Measurements from ENCODE around the gene TEPSIN.

TEPSIN gene

DNA sequence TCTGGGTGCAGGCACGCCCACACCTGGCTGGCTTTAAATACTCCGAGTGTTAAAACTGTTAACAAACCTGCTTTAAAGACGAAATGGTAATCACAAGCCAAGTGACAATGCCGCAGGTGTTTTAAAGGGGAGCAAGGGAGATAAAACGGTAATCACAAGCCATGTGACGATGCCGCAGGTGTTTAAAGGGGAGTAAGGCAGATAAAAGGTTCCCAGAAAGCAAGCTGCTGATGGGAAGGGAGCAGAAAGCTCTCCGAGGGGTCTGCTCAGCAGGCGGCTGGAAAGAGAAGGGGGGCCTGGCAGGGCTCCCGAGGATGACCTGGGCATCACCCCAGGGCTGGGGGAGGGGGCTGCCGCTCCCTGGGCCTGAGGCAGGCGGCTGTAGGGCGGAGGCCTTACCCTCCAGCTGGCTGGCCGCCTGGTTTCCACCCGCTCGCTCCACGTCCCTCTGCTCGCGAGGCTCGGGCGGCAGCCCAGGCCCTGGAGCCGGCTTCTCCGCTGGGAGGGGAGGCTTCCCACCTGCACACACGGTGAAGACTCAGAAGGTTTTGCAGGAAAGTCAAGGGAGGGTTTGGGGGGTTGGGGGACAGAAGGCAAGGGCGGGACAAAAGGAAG lies 12.3 kb upstream of the TEPSIN start:
- Histone ChIP-seq H3K27me3 (replicated peaks; ENCODE audit: control insufficient read depth, insufficient read depth, low read length) (no peaks in the 10 kb centered on the region), H3K4me3 (replicated peaks; ENCODE audit: low read depth, low read length) (no peak overlapping the region), H3K36me3 (ENCODE audit: control insufficient read depth, insufficient read depth, low read length) (peaks cover 26% of the 10 kb centered on the region)
- TF ChIP-seq, protein P1, sequence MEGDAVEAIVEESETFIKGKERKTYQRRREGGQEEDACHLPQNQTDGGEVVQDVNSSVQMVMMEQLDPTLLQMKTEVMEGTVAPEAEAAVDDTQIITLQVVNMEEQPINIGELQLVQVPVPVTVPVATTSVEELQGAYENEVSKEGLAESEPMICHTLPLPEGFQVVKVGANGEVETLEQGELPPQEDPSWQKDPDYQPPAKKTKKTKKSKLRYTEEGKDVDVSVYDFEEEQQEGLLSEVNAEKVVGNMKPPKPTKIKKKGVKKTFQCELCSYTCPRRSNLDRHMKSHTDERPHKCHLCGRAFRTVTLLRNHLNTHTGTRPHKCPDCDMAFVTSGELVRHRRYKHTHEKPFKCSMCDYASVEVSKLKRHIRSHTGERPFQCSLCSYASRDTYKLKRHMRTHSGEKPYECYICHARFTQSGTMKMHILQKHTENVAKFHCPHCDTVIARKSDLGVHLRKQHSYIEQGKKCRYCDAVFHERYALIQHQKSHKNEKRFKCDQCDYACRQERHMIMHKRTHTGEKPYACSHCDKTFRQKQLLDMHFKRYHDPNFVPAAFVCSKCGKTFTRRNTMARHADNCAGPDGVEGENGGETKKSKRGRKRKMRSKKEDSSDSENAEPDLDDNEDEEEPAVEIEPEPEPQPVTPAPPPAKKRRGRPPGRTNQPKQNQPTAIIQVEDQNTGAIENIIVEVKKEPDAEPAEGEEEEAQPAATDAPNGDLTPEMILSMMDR (IDR thresholded peaks at IDR 0.05; ENCODE audit: insufficient read depth, low read length, poor library complexity, severe bottlenecking): no peak
- DNase-seq (ENCODE audit: extremely low read depth, insufficient read length): no peak

DNA sequence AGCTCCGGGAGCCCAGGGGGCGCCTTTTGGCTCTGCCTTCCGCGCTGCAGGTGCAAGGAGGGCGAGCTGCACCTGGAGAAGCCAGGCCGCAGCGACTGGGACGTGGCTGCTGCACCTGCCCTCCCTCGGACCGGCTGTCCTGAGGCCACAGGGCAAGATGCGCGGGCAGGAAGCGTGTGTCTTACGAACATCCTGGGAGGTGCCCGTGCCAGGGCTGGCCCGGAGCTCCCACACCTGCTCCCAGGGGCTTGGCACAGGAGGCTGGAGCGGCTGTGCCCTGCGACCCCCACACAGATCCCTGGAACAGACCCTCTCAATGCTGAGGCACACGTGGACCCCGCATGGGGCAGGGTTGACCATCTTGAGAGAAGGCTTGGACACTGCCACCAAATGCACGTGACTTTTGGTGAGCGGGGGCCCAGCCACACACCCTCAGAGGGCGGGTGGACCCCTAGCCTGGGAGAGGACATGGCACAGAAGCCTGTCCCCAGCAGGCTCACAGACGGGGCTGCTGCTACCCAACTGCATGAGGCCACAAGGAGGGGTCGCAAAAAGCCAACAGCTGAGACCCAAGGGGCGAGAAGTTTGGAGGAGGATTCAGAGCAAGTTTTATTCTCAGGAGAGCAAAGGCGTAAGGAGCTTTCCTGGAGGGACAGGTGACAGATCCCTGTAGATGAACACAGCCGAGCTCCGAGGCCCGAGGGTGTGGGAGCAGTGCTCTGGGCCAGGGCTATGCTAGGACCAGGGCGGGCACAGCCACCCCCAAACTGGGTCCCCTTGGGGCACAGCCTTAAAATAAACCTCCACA lies 11.6 kb upstream of the TEPSIN start:
- DNase-seq (ENCODE audit: extremely low read depth, insufficient read length): no peak
- Histone ChIP-seq H3K27me3 (replicated peaks; ENCODE audit: control insufficient read depth, insufficient read depth, low read length) (no peaks in the 10 kb centered on the region), H3K36me3 (ENCODE audit: control insufficient read depth, insufficient read depth, low read length) (peaks cover 25% of the 10 kb centered on the region), H3K4me3 (replicated peaks; ENCODE audit: low read depth, low read length) (no peak overlapping the region)
- TF ChIP-seq, protein P1 (IDR thresholded peaks at IDR 0.05; ENCODE audit: insufficient read depth, low read length, poor library complexity, severe bottlenecking): no peak

DNA sequence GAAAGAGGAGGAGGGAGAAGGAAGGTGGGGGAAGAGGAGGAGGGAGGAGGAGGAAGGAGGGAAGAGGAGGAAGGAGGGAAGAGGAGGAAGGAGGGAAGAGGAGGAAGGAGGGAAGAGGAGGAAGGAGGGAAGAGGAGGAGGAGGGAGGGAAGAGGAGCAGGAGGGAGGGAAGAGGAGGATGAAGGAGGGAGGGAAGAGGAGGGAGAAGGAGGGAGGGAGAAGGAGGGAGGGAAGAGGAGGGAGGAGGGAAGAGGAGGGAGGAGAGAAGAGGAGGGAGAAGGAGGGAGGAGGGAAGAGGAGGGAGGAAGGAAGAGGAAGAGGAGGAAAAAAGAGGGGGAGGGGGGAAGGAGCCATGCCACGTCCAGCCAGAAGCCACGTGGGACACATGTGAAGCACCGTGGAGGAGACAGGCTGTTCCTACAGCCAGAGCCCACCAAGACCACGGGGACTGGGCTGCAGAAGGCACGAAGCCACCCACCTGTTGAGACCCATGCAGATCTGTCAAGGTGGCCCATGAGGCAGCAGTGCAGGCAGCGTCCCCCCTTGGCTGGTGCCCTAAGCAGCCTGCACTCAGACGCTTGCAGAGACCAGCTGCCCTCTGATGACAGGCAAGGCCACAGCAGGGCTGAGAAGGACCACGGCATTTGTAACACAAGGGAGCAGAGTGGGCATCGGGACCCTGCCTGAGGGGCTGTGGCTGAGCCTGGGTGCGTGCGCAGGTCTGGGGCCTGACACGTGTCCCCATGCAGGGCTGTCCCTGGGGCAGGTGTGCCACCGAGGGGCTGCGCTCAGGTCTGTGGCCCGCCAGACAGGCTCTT lies 10.6 kb upstream of the TEPSIN start:
- Histone ChIP-seq H3K4me3 (replicated peaks; ENCODE audit: low read depth, low read length) (no peak overlapping the region), H3K36me3 (ENCODE audit: control insufficient read depth, insufficient read depth, low read length) (peaks cover 23% of the 10 kb centered on the region), H3K27me3 (replicated peaks; ENCODE audit: control insufficient read depth, insufficient read depth, low read length) (no peaks in the 10 kb centered on the region)
- TF ChIP-seq, protein P1 (IDR thresholded peaks at IDR 0.05; ENCODE audit: insufficient read depth, low read length, poor library complexity, severe bottlenecking): no peak
- no peak for DNase-seq (ENCODE audit: extremely low read depth, insufficient read length)

DNA sequence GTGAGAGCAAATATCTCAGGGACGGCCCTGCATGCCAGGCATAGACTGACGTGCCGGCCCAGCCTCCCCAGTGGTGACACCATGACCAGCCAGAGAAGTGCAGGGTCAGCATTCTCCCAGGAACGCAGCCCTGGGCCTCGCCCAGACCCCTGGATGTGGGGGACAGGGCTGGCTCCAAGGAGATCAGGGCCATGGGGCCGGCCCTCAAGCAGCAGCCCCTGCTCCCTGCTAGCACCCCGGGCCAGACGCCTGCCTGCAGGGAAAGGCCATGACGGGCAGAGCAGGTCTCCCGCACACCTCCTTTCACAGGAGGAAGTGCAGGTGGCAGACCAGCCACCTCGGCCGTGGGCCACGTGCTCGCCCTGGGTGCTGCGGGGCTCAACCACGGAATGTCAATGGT lies 9.8 kb upstream of the TEPSIN start:
- no peaks in the 10 kb centered on the region for H3K27me3 ChIP-seq (replicated peaks; ENCODE audit: control insufficient read depth, insufficient read depth, low read length)
- peaks cover 23% of the 10 kb centered on the region for H3K36me3 ChIP-seq (ENCODE audit: control insufficient read depth, insufficient read depth, low read length)
- no peak overlapping the region for H3K4me3 ChIP-seq (replicated peaks; ENCODE audit: low read depth, low read length)
- no peak for DNase-seq (ENCODE audit: extremely low read depth, insufficient read length)
- TF ChIP-seq, protein P1 (IDR thresholded peaks at IDR 0.05; ENCODE audit: insufficient read depth, low read length, poor library complexity, severe bottlenecking): no peak

DNA sequence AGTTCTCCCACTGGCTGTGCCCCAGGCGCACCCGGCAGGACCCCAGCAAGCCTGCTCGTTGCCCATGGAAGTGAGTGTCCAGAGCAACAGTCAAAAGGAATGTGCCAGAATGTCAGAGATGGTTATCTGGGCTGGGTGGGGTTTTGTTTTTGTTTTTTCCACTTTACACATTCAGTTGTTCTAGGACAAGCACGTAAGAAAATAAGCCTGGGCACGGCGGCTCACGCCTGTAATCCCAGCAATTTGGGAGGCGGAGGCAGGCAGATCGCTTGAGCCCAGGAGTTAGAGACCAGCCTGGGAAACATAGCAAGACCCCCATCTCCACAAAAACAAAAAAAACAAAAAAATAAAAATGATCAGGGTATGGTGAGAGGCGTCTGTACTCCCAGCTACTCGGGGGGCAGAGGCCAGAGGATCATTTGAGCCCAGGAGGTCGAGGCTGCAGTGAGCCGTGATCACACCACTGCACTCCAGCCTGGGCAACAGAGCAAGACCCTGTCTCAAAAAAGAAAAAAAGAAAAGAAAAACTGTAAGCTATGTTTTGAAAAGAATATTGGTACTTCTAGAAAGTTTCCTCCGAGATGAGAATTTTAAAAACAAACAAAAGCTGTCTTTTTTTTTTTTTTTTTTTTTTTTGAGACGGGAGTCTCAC lies 8.6 kb upstream of the TEPSIN start:
- Histone ChIP-seq H3K36me3 (ENCODE audit: control insufficient read depth, insufficient read depth, low read length) (peaks cover 17% of the 10 kb centered on the region), H3K27me3 (replicated peaks; ENCODE audit: control insufficient read depth, insufficient read depth, low read length) (no peaks in the 10 kb centered on the region), H3K4me3 (replicated peaks; ENCODE audit: low read depth, low read length) (no peak overlapping the region)
- TF ChIP-seq, protein P1 (IDR thresholded peaks at IDR 0.05; ENCODE audit: insufficient read depth, low read length, poor library complexity, severe bottlenecking): no peak
- DNase-seq (ENCODE audit: extremely low read depth, insufficient read length): no peak
